BE2C (cell line): ENCODE measurements around the gene GAS6.
"Not testable (repeated sequence)": the region's sequence is repeated elsewhere in the genome, so short reads cannot be mapped to it uniquely, and the experiment has no call there.

ENCODE experiments used
- DNase-seq: peaks from one replicate; pipeline ENCODE4 v3.0.0-alpha.2; 2020
- H3K27me3 ChIP-seq: fragments of 250-450 bp; sonication (Bioruptor Pico); 2 replicates; pipeline ENCODE4 v1.5.1; 2020; ENCODE audit warnings: mild to moderate bottlenecking
- H3K36me3 ChIP-seq: fragments of 250-450 bp; sonication (Bioruptor Pico); 2 replicates; pipeline ENCODE4 v1.5.1; 2020; ENCODE audit warnings: mild to moderate bottlenecking
- H3K4me1 ChIP-seq: fragments of 250-450 bp; sonication (Bioruptor Pico); 2 replicates; pipeline ENCODE4 v1.5.1; 2020
- H3K4me3 ChIP-seq: 2 replicates; pipeline ENCODE4 v1.5.1; 2011; ENCODE audit warnings: low read depth, low read length
- H3K9me3 ChIP-seq: fragments of 250-450 bp; sonication (Bioruptor Pico); 2 replicates; pipeline ENCODE4 v1.5.1; 2020
- TF ChIP-seq, protein P1 (sequence below): IDR thresholded peaks from 2 replicates; pipeline ENCODE4 v1.5.1; 2012; ENCODE audit warnings: mild to moderate bottlenecking, low read depth, low read length

The GAS6 gene

DNA sequence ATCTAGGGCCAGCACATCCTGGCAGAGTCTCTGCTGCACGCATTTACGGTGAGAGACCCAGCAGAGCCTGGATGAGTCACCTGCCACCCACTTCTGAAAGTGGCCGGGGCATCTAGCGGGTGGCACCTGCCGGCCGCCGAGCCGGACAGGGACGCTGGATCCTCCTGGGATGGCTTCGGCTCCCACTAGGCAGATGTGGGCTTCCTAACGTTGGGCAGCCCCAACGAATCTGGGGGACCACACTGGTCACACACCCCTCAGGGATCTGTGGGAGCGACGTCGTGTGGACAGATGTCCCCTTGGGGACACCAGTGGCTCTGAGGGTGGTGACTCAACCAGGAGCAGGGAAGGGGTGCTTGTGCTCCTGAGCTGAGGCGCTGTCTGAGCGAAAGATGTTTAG is 72.7 kb downstream of the GAS6 start:
- Histone ChIP-seq H3K36me3 (no peaks in the 10 kb centered on the region), H3K27me3 (no peaks in the 10 kb centered on the region), H3K4me3 (no peak overlapping the region), H3K9me3 (no peaks in the 10 kb centered on the region; the same call in 1 of the 2 replicates), H3K4me1 (no peaks in the 10 kb centered on the region)
- DNase-seq, result no peak
- TF ChIP-seq, protein P1, sequence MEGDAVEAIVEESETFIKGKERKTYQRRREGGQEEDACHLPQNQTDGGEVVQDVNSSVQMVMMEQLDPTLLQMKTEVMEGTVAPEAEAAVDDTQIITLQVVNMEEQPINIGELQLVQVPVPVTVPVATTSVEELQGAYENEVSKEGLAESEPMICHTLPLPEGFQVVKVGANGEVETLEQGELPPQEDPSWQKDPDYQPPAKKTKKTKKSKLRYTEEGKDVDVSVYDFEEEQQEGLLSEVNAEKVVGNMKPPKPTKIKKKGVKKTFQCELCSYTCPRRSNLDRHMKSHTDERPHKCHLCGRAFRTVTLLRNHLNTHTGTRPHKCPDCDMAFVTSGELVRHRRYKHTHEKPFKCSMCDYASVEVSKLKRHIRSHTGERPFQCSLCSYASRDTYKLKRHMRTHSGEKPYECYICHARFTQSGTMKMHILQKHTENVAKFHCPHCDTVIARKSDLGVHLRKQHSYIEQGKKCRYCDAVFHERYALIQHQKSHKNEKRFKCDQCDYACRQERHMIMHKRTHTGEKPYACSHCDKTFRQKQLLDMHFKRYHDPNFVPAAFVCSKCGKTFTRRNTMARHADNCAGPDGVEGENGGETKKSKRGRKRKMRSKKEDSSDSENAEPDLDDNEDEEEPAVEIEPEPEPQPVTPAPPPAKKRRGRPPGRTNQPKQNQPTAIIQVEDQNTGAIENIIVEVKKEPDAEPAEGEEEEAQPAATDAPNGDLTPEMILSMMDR, result no peak

DNA sequence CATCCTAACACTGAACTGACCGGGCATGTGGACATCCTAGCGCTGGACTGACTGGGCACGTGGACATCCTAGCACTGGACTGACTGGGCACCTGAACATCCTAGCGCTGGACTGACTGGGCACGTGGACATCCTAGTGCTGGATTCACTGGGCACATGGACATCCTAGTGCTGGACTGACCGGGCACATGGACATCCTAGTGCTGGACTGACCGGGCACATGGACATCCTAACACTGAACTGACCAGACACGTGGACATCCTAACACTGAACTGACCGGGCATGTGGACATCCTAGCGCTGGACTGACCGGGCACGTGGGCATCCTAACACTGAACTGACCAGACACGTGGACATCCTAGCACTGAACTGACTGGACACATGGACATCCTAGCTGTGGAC is 73.9 kb downstream of the GAS6 start:
- H3K9me3 ChIP-seq, H3K27me3 ChIP-seq, DNase-seq, H3K36me3 ChIP-seq, H3K4me3 ChIP-seq, H3K4me1 ChIP-seq: not testable (repeated sequence)

DNA sequence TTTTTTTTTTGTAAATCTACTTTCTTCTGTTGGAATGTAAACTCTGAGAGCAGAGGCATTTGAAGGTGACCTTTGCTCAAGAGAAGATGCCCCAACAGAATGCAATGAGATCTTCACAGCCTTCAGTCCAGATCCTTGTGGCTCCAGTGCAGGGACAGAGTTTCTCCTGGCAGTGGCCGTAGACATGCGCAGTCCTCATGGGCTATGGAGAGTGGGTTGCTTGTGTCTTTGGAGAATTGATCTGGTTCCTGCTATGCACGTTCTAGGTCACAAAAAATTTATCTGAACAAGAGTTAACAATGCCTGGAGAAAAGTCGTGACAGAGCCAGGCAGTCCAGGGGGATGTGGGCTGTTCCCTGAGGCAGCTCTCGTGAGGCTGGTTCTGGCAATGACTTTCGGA is 74.7 kb downstream of the GAS6 start:
- no peak for DNase-seq
- Histone ChIP-seq H3K36me3 (no peaks in the 10 kb centered on the region), H3K9me3 (no peaks in the 10 kb centered on the region; the same call in 1 of the 2 replicates), H3K4me3 (no peak overlapping the region), H3K4me1 (no peaks in the 10 kb centered on the region), H3K27me3 (no peaks in the 10 kb centered on the region)
- TF ChIP-seq, protein P1, result no peak

DNA sequence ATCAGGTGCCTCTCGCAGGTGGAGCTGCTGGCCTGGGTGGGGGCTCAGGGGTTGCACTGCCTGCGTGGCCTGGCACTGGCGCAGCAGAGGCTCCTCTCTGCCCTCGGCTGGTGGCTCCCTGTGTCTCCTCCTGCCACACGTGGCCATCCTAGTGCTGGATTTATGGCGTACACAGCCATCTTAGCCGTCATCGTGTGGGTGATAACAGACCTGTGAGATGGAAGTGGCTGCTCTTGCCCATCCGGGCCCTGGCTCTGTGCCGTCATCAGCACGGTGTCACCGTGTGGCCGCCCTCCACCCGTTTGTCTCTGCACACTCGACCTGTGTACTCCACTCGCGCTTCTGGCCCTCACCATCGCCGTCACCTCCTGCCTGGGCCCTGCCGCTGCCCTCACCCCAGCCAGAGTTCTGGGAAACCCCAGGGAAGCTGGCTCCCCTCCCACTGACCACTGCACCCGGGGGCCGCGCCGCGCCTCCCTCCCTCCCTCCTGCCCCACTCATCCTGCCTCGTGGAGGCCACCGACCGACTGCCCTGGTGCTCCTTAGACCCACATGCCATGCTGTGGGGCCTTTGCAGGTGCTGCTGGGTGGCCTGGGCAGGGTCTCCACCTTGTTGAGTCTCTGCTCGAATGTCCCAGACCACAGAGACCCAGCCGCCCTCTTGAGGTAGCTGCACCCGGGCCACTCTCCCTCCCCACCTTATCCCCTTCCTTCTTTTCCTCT is 75.3 kb downstream of the GAS6 start:
- Histone ChIP-seq H3K27me3 (no peaks in the 10 kb centered on the region), H3K4me1 (no peaks in the 10 kb centered on the region), H3K9me3 (no peaks in the 10 kb centered on the region; the same call in 1 of the 2 replicates), H3K4me3 (no peak overlapping the region), H3K36me3 (no peaks in the 10 kb centered on the region)
- TF ChIP-seq, protein P1, result no peak
- DNase-seq, result no peak

DNA sequence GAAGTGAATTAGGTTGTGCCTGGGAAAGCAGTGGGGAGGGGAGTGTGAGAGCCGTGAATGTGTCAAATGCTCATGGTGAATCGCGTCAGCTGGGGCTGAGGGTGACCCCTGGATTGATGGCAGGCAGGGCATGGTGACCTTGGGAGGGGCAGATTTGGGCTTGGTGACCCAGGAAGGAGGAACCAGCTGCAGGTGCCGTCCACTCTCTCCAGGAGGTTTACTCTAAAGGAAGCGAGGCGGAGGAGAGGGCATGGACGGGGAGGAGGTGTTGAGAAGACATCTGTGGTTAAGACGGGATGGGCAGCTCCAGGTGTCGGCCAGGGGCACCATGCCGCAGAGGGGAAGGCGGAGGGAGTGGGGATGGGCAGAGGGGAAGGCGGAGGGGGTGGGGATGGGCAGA is 76.2 kb downstream of the GAS6 start:
- H3K9me3 ChIP-seq, result no peaks in the 10 kb centered on the region; the same call in 1 of the 2 replicates
- no peak for DNase-seq
- no peaks in the 10 kb centered on the region for H3K4me1 ChIP-seq
- TF ChIP-seq, protein P1, result no peak
- H3K27me3 ChIP-seq, result no peaks in the 10 kb centered on the region
- no peak overlapping the region for H3K4me3 ChIP-seq
- no peaks in the 10 kb centered on the region for H3K36me3 ChIP-seq

DNA sequence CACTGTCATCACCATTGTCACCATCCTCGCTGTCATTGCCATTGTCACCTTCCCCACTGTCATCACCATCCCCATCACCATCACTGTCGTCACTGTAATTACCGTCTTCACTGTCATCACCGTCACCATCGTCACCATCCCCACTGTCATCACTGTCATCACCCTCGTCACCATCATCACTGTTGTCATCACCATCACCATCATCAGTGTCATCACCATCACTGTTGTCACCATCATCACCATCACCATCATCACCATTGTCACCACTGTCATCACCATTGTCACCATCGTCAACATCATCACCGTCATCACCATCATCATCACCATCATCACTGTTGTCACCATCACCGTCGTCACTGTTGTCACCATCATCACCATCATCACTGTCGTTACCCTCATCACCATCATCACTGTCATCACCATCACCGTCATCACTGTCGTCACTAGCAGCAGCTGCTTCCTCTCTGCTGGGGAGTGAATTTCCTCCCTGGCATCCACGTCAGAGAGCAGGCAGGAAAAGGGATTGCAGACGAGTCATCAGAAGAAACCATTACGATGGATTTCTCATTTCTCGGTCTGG is 77.5 kb downstream of the GAS6 start:
- Histone ChIP-seq H3K27me3 (peaks cover 3% of the 10 kb centered on the region; the same call in 1 of the 2 replicates), H3K4me1 (no peaks in the 10 kb centered on the region), H3K4me3 (no peak overlapping the region), H3K9me3 (no peaks in the 10 kb centered on the region; the same call in 1 of the 2 replicates), H3K36me3 (no peaks in the 10 kb centered on the region)
- TF ChIP-seq, protein P1, result no peak
- DNase-seq, result no peak
